ENCODE measurements around the gene PAQR4. TPM values are rescaled to one million over a fixed set of nuclear protein-coding genes. Genes with fewer than 3 reads are reported as not detected.
A peak's percentile ranks its signal among the peaks of the same experiment; 100 is the strongest.

Gene PAQR4
- total and polyA plus RNA-seq, 2 of the 13 experiments (the other 11 are each of a cell fraction or from before 2014, with no cell fraction given), result 15.9 to 24.8 TPM

GRCh38 chr16:2968738-2969544 is at the start of gene PAQR4 (continued):
- TF ChIP-seq MZF1 (CRISPR knock-in tag; IDR thresholded peaks at IDR 0.05; ENCODE audit: borderline replicate concordance), result peak; percentile 86; the same call in 1 of the 2 replicates
- TF ChIP-seq CHCHD3 (CRISPR knock-in tag; IDR thresholded peaks at IDR 0.05), result peak; percentile 91; the same call in 1 of the 2 replicates
- peak; percentile 95 for TF ChIP-seq EHMT2 (IDR thresholded peaks at IDR 0.05; ENCODE audit: borderline replicate concordance, low read depth, low read length)
- TF ChIP-seq ZNF34 (CRISPR knock-in tag; IDR thresholded peaks at IDR 0.05; ENCODE audit: borderline replicate concordance), result peak; percentile 91
- peak; percentile 84; the same call in 1 of the 2 replicates for TF ChIP-seq RELA (CRISPR knock-in tag; IDR thresholded peaks at IDR 0.05)
- no peak for TF ChIP-seq GRHL1 (CRISPR knock-in tag; conservative IDR thresholded peaks at IDR 0.05)
- no peak for TF ChIP-seq RAD51 (IDR thresholded peaks at IDR 0.05; ENCODE audit: borderline replicate concordance)
- TF ChIP-seq MAF1 (CRISPR knock-in tag; IDR thresholded peaks at IDR 0.05; ENCODE audit: borderline replicate concordance), result peak; percentile 88; the same call in 1 of the 2 replicates
- TF ChIP-seq GPN1 (CRISPR knock-in tag; IDR thresholded peaks at IDR 0.05; ENCODE audit: borderline replicate concordance), result peak; percentile 85; the same call in 1 of the 2 replicates
- TF ChIP-seq KMT2A (CRISPR knock-in tag; IDR thresholded peaks at IDR 0.05), result peak; percentile 79; the same call in 1 of the 2 replicates
- no peak for TF ChIP-seq U2AF2 (IDR thresholded peaks at IDR 0.05; ENCODE audit: low read depth, low read length)
- peak; percentile 95 for TF ChIP-seq TOE1 (CRISPR knock-in tag; IDR thresholded peaks at IDR 0.05)
- TF ChIP-seq MTF2 (CRISPR knock-in tag; IDR thresholded peaks at IDR 0.05; ENCODE audit: borderline replicate concordance), result no peak
- TF ChIP-seq ZNF275 (CRISPR knock-in tag; IDR thresholded peaks at IDR 0.05; ENCODE audit: borderline replicate concordance), result peak; percentile 99
- peak; percentile 94 for TF ChIP-seq GABPB1 (CRISPR knock-in tag; IDR thresholded peaks at IDR 0.05)
- TF ChIP-seq NFIC (IDR thresholded peaks at IDR 0.05; ENCODE audit: low read length), result no peak; the same call in 1 of the 2 replicates
- TF ChIP-seq SMAD1 (CRISPR knock-in tag; IDR thresholded peaks at IDR 0.05; ENCODE audit: borderline replicate concordance, low read depth), result peak; percentile 72; the same call in 1 of the 2 replicates
- TF ChIP-seq ZNF264 (CRISPR knock-in tag; IDR thresholded peaks at IDR 0.05), result peak; percentile 88; the same call in 1 of the 2 replicates
- peak; percentile 81; the same call in 1 of the 2 replicates for TF ChIP-seq ZBTB3 (CRISPR knock-in tag; IDR thresholded peaks at IDR 0.05; ENCODE audit: borderline replicate concordance, low read depth)
- no peak for TF ChIP-seq TAF15 (IDR thresholded peaks at IDR 0.05; ENCODE audit: low read depth, low read length, poor library complexity, severe bottlenecking)
- TF ChIP-seq SNRNP70 (IDR thresholded peaks at IDR 0.05; ENCODE audit: low read depth, low read length), result no peak
- peak; percentile 97 for TF ChIP-seq MEIS1 (CRISPR knock-in tag; IDR thresholded peaks at IDR 0.05; ENCODE audit: borderline replicate concordance)
- TF ChIP-seq MXI1 (IDR thresholded peaks at IDR 0.05; ENCODE audit: borderline replicate concordance, low read depth, low read length), result peak; percentile 65; the same call in 1 of the 3 replicates
- peak; percentile 89 for TF ChIP-seq ZNF205 (CRISPR knock-in tag; IDR thresholded peaks at IDR 0.05)
